Measurements from ENCODE around the gene MAST2. TPM values are rescaled to one million over a fixed set of nuclear protein-coding genes. Genes with fewer than 3 reads are reported as not detected.

MAST2 gene
- total and polyA plus RNA-seq, 2 of the 13 experiments (the other 11 are each of a cell fraction or from before 2014, with no cell fraction given), result 15.3 to 23.0 TPM

DNA sequence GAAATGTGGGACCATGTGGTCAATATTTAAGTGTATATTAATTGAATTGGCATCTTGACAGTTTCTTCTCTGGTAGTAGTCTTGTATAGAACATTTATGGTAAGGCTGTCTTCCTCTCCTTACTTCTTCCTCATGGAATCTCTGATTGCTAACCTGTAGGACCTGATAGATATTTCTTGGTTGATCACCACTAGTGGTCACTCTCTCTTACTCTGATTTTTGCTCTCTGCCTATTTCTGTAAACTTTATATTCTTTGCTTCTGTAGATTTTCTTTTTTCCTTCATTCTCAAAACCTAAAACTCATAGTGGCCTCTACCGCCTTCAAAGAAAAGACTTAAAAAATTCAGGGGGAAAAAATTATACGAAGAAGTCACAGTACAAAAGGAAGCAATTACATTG is 21.2 kb downstream of the MAST2 start (continued):
- TF ChIP-seq, protein P1, sequence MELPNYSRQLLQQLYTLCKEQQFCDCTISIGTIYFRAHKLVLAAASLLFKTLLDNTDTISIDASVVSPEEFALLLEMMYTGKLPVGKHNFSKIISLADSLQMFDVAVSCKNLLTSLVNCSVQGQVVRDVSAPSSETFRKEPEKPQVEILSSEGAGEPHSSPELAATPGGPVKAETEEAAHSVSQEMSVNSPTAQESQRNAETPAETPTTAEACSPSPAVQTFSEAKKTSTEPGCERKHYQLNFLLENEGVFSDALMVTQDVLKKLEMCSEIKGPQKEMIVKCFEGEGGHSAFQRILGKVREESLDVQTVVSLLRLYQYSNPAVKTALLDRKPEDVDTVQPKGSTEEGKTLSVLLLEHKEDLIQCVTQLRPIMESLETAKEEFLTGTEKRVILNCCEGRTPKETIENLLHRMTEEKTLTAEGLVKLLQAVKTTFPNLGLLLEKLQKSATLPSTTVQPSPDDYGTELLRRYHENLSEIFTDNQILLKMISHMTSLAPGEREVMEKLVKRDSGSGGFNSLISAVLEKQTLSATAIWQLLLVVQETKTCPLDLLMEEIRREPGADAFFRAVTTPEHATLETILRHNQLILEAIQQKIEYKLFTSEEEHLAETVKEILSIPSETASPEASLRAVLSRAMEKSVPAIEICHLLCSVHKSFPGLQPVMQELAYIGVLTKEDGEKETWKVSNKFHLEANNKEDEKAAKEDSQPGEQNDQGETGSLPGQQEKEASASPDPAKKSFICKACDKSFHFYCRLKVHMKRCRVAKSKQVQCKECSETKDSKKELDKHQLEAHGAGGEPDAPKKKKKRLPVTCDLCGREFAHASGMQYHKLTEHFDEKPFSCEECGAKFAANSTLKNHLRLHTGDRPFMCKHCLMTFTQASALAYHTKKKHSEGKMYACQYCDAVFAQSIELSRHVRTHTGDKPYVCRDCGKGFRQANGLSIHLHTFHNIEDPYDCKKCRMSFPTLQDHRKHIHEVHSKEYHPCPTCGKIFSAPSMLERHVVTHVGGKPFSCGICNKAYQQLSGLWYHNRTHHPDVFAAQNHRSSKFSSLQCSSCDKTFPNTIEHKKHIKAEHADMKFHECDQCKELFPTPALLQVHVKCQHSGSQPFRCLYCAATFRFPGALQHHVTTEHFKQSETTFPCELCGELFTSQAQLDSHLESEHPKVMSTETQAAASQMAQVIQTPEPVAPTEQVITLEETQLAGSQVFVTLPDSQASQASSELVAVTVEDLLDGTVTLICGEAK (IDR thresholded peaks at IDR 0.05), result no peak
- TF ChIP-seq, protein P1 (CRISPR knock-in tag; IDR thresholded peaks at IDR 0.05), result no peak
- TF ChIP-seq STAG1 (CRISPR knock-in tag; IDR thresholded peaks at IDR 0.05), result peak; percentile 11; the same call in 1 of the 2 replicates

DNA sequence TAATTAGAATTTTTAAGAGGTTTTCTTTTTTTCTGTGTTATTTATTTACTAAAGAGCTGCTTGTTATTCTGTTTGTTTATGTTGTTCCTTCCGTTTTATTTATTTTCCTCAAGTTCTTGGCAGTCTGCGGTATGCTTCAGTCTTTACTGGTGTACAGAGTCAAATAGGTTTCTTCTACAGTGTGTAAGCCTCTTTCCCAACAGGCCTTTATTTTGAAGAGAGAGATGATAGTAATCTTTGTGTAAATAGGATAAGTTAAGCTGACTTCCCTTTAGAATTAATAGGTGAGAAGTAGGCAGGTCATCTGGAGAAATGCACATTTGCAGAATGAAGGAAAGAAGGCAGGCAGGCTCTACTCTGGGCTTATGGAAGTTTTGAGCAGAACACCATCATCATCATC is 23.8 kb downstream of the MAST2 start:
- peaks cover 22% of the 10 kb centered on the region for H3K79me2 ChIP-seq (ENCODE audit: insufficient read depth, low read length)
- H3K27ac ChIP-seq (ENCODE audit: extremely low read length, insufficient read depth, low read length), result no peak overlapping the region
- WGBS (ENCODE audit: low lambda C conversion rate), result 93% methylated on average over 2 of the region's 2 CpGs
- DNase-seq (ENCODE audit: low spot score) (no peak), FAIRE-seq (no peak), ATAC-seq (no peak)
- H3K36me3 ChIP-seq (replicated peaks in 1 of 2; ENCODE audit: control insufficient read depth in 1 of 2, insufficient read depth in 2 of 2, low read length in 2 of 2), result peaks cover 9 to 55% of the 10 kb centered on the region in 2 experiments
- no peak overlapping the region for H3K9ac ChIP-seq (ENCODE audit: insufficient read depth, low read depth, low read length)
- ChIA-PET POLR2A (no interaction called here), CTCF (ENCODE audit: low intra/inter-chr PET ratio, low total read pairs) (no interaction called here)
- no peak overlapping the region for H2AFZ ChIP-seq (ENCODE audit: low read length)
- no TSS peak for BruUV-seq (replicated peaks)
- no peak overlapping the region for H3K4me2 ChIP-seq (ENCODE audit: low read depth, low read length)
- no peaks in the 10 kb centered on the region for H4K20me1 ChIP-seq (ENCODE audit: insufficient read depth, low read length)
- H3K9me3 ChIP-seq (ENCODE audit: low read length), result no peaks in the 10 kb centered on the region
- in situ Hi-C loops (cut with HindIII; ENCODE audit: extremely low pct_ligation_motif_present, low pct_unique_long_range_greater_than_20kb), result loop anchor here (5.0 kb wide), 1 partner anchor 50 kb away; no protein-coding TSS in a partner anchor
- no peak overlapping the region for H3K4me3 ChIP-seq (replicated peaks in 1 of 3; ENCODE audit: insufficient read depth in 1 of 3, low read depth in 2 of 3, low read length in 3 of 3)
- H3K4me1 ChIP-seq (ENCODE audit: insufficient read depth, low read length), result peaks cover 26% of the 10 kb centered on the region
- no peaks in the 10 kb centered on the region for H3K27me3 ChIP-seq (ENCODE audit: control insufficient read depth in 1 of 2, insufficient read depth in 2 of 2, low read length in 2 of 2)
- intact Hi-C loops (cut with micrococcal nuclease; ENCODE audit: unreplicated experiment), result no loop called here
- TF ChIP-seq HMG20A (CRISPR knock-in tag; IDR thresholded peaks at IDR 0.05; ENCODE audit: borderline replicate concordance) (no peak), PAWR (CRISPR knock-in tag; IDR thresholded peaks at IDR 0.05; ENCODE audit: borderline replicate concordance) (no peak), SIX4 (CRISPR knock-in tag; IDR thresholded peaks at IDR 0.05) (no peak)

Measured in HepG2 (cell line).